ENCODE measurements around the gene HPCAL1.

- TF ChIP-seq CTCF (IDR thresholded peaks at IDR 0.05) (no peak), POLR2A (IDR thresholded peaks at IDR 0.05; ENCODE audit: low read depth) (no peak), POLR2AphosphoS5 (IDR thresholded peaks at IDR 0.05) (no peak)
Measured at GRCh38 chr2:10336283-10336682, 33.6 kb downstream of the HPCAL1 start.
